ENCODE measurements around the gene B4GALT6. TPM values are rescaled to one million over a fixed set of nuclear protein-coding genes. Genes with fewer than 3 reads are reported as not detected.

Gene B4GALT6
- total and polyA plus RNA-seq, 10 of the 15 experiments (the other 5 are each of a cell fraction or from before 2014, with no cell fraction given), result 11.9 to 47.4 (median 18.0) TPM

- Histone ChIP-seq H3K27ac (ENCODE audit: control insufficient read depth, insufficient read depth) (no peak overlapping the region), H3K27me3 (replicated peaks in 1 of 2; ENCODE audit: control insufficient read depth in 2 of 2, insufficient read depth in 2 of 2, low read length in 1 of 2) (no peaks in the 10 kb centered on the region), H3K4me2 (ENCODE audit: control insufficient read depth, insufficient read depth) (no peak overlapping the region), H3K9ac (ENCODE audit: control insufficient read depth, insufficient read depth, low read length) (no peak overlapping the region), H2AFZ (ENCODE audit: control insufficient read depth, low read depth, low read length) (0 out of 2 replicates have a peak overlapping the region, but pooled peaks have one; percentile 19), H3K36me3 (ENCODE audit: control insufficient read depth in 2 of 2, insufficient read depth in 2 of 2, low read length in 1 of 2) (no peaks in the 10 kb centered on the region), H3K4me1 (ENCODE audit: control insufficient read depth, insufficient read depth, low read length) (no peaks in the 10 kb centered on the region), H4K20me1 (ENCODE audit: control insufficient read depth, insufficient read depth) (no peaks in the 10 kb centered on the region), H3K79me2 (ENCODE audit: control insufficient read depth, insufficient read depth, low read length) (no peaks in the 10 kb centered on the region), H3K4me3 (no peak overlapping the region), H3K9me3 (replicated peaks; ENCODE audit: control insufficient read depth, insufficient read depth, low read length) (no peaks in the 10 kb centered on the region; the same call in 1 of the 3 replicates)
- no peak for DNase-seq (ENCODE audit: low read depth, low spot score)
- BruUV-seq (replicated peaks), result no TSS peak
- ChIA-PET POLR2A (no interaction called here), CTCF (interaction anchor here (1.3 to 1.8 kb wide), 2 partner anchors 13 to 160 kb away, joined by 3 to 4 read pairs; no protein-coding TSS in a partner anchor), RAD21 (ENCODE audit: unreplicated experiment) (interaction anchor here (0.9 to 1.8 kb wide), 4 partner anchors 9 to 154 kb away, joined by 3 to 5 read pairs (median 4); no protein-coding TSS in a partner anchor), SMC1A (ENCODE audit: uncharacterized antibody, unreplicated experiment) (interaction anchor here (0.8 to 2.2 kb wide), 3 partner anchors 9 to 174 kb away, joined by 3 to 9 read pairs (median 3); no protein-coding TSS in a partner anchor)
- 0% methylated on average over 3 of the region's 3 CpGs for WGBS (ENCODE audit: insufficient coverage, insufficient replicate concordance, low lambda C conversion rate, missing lambda C conversion rate)
- TF ChIP-seq CBX5 (IDR thresholded peaks at IDR 0.05; ENCODE audit: low read depth) (no peak), NR2F1 (conservative IDR thresholded peaks at IDR 0.05) (peak; percentile 52), SP1 (IDR thresholded peaks at IDR 0.05; ENCODE audit: low read depth, low read length) (no peak), CEBPB (IDR thresholded peaks at IDR 0.05; ENCODE audit: borderline replicate concordance in 1 of 2, low read depth in 2 of 2, low read length in 2 of 2) (no peak), JUNB (IDR thresholded peaks at IDR 0.05) (0 out of 2 replicates have a peak, but pooled peaks have one; percentile 18), SREBF2 (IDR thresholded peaks at IDR 0.05; ENCODE audit: low read length) (no peak), LARP7 (IDR thresholded peaks at IDR 0.05) (no peak), NKRF (conservative IDR thresholded peaks at IDR 0.05) (no peak), ZBTB33 (IDR thresholded peaks at IDR 0.05) (no peak), RUNX3 (IDR thresholded peaks at IDR 0.05; ENCODE audit: low read length) (peak; percentile 28; the same call in 1 of the 2 replicates), TARDBP (IDR thresholded peaks at IDR 0.05; ENCODE audit: borderline replicate concordance) (no peak), MTA2 (IDR thresholded peaks at IDR 0.05; ENCODE audit: low read depth) (0 out of 2 replicates have a peak, but pooled peaks have one; percentile 20), E2F8 (IDR thresholded peaks at IDR 0.05; ENCODE audit: low read depth, partially characterized antibody) (no peak), EP300 (IDR thresholded peaks at IDR 0.05; ENCODE audit: borderline replicate concordance in 1 of 2, control insufficient read depth in 1 of 2, low read depth in 2 of 2, low read length in 2 of 2) (no peak), STAT3 (IDR thresholded peaks at IDR 0.05; ENCODE audit: low read depth, low read length) (no peak), BHLHE40 (IDR thresholded peaks at IDR 0.05; ENCODE audit: borderline replicate concordance in 1 of 2, low read depth in 2 of 2, low read length in 1 of 2) (peak in 1 of 2 experiments; percentile 44; a peak in 2 of 4 replicates)
- no peak for FAIRE-seq
- in situ Hi-C loops (cut with MboI), result no loop called here
- peak; percentile 86 for ATAC-seq
- intact Hi-C loops (cut with micrococcal nuclease; ENCODE audit: unreplicated experiment), result no loop called here
Measured at GRCh38 chr18:31716362-31716761, 32.0 kb upstream of the B4GALT6 start.
